Measurements from ENCODE around the gene FXYD7.

DNA sequence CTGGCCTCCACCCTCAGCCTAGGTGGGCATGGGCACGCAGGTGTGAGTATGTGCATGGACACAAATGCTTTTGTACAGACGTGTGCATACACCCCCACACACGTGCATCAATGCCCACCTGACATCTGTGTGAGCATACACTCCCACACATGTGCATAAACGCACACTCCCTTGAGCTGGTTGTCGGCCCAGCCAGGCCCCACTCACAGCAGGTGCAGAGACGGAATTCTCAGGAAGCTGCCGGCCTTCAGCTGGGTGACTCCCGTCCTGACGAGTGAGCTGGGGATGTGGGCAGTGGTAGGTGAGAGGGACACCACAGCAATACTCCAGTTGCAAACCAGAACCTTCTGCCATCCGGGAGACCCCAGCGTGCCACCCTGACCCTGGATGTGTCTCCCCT, 9.2 kb upstream of the FXYD7 start:
- TF ChIP-seq, protein P1, sequence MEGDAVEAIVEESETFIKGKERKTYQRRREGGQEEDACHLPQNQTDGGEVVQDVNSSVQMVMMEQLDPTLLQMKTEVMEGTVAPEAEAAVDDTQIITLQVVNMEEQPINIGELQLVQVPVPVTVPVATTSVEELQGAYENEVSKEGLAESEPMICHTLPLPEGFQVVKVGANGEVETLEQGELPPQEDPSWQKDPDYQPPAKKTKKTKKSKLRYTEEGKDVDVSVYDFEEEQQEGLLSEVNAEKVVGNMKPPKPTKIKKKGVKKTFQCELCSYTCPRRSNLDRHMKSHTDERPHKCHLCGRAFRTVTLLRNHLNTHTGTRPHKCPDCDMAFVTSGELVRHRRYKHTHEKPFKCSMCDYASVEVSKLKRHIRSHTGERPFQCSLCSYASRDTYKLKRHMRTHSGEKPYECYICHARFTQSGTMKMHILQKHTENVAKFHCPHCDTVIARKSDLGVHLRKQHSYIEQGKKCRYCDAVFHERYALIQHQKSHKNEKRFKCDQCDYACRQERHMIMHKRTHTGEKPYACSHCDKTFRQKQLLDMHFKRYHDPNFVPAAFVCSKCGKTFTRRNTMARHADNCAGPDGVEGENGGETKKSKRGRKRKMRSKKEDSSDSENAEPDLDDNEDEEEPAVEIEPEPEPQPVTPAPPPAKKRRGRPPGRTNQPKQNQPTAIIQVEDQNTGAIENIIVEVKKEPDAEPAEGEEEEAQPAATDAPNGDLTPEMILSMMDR (conservative IDR thresholded peaks at IDR 0.05 in 1 of 2, IDR thresholded peaks at IDR 0.05 in 1 of 2; ENCODE audit: low read depth in 1 of 2, low read length in 2 of 2) = no peak
- TF ChIP-seq EZH2 (IDR thresholded peaks at IDR 0.05; ENCODE audit: low read length, missing control alignments) = no peak

Measured in fibroblast of lung (primary cell).